Effector CD4-positive, alpha-beta T cell (primary cell): ENCODE measurements around the gene NOS1AP.

Experiments used
- DNase-seq: peaks from one replicate; pipeline ENCODE4 v3.0.0-alpha.2; 2020

Gene NOS1AP

GRCh38 chr1:162372159-162373071, 302.9 kb downstream of the NOS1AP start:
- no peak for DNase-seq

GRCh38 chr1:162373072-162373427, 303.6 kb downstream of the NOS1AP start:
- DNase-seq, result no peak

GRCh38 chr1:162373541-162374260, 304.2 kb downstream of the NOS1AP start:
- no peak for DNase-seq

- no peak for DNase-seq
Measured at GRCh38 chr1:162374406-162374805, 304.9 kb downstream of the NOS1AP start.

- no peak for DNase-seq
Measured at GRCh38 chr1:162375463-162375862, 306.0 kb downstream of the NOS1AP start.

GRCh38 chr1:162376691-162377090, 307.2 kb downstream of the NOS1AP start, which contains the start of gene SPATA46:
Gene SPATA46, minus strand, starts transcription at chr1:162376854. Its CDS starts 64 bp downstream, at chr1:162376790.
- no peak for DNase-seq

- DNase-seq, result no peak
Measured at GRCh38 chr1:162380061-162380846, 310.8 kb downstream of the NOS1AP start.

- DNase-seq, result no peak
Measured at GRCh38 chr1:162381383-162381782, 311.9 kb downstream of the NOS1AP start, which contains the start of gene C1orf226. Gene C1orf226, plus strand, starts transcription at chr1:162381728. Its CDS starts 174 bp downstream, at chr1:162381902.

- DNase-seq, result no peak
Measured at GRCh38 chr1:162381941-162382750, 312.7 kb downstream of the NOS1AP start.

- DNase-seq, result no peak
Measured at GRCh38 chr1:162383091-162383490, 313.6 kb downstream of the NOS1AP start.

- no peak for DNase-seq
Measured at GRCh38 chr1:162383516-162383915, 314.0 kb downstream of the NOS1AP start.

- DNase-seq, result no peak
Measured at GRCh38 chr1:162384116-162384515, 314.6 kb downstream of the NOS1AP start.

- DNase-seq, result no peak
Measured at GRCh38 chr1:162384601-162385279, 315.2 kb downstream of the NOS1AP start.

GRCh38 chr1:162385280-162385623, 315.8 kb downstream of the NOS1AP start:
- DNase-seq, result no peak

GRCh38 chr1:162385702-162386101, 316.2 kb downstream of the NOS1AP start:
- no peak for DNase-seq

GRCh38 chr1:162386292-162387225, 317.1 kb downstream of the NOS1AP start:
- DNase-seq, result no peak

- DNase-seq, result no peak
Measured at GRCh38 chr1:162387226-162388082, 318.0 kb downstream of the NOS1AP start.

GRCh38 chr1:162388083-162388594, 318.6 kb downstream of the NOS1AP start:
- DNase-seq, result no peak

GRCh38 chr1:162388615-162389014, 319.1 kb downstream of the NOS1AP start:
- no peak for DNase-seq
